MM.1S (cell line): Measurements from ENCODE around the gene TTC33.

ENCODE experiments used
- EZH2 ChIP-seq: fragments of 300-600 bp; sonication (generic); optimal IDR thresholded peaks from 2 replicates; pipeline ENCODE3; 2017; ENCODE audit warnings: low read depth, mild to moderate bottlenecking, antibody characterized with exemption, low read length, mixed read lengths
- EZH2phosphoT487 ChIP-seq: fragments of 300-600 bp; sonication (generic); IDR thresholded peaks from 2 replicates; pipeline ENCODE4 v1.6.1; 2018; ENCODE audit warnings: antibody characterized with exemption, low read length
- TF ChIP-seq, protein P1 (sequence below): fragments of 300-600 bp; sonication (generic); IDR thresholded peaks from 2 replicates; pipeline ENCODE4 v1.5.1; 2016; ENCODE audit warnings: antibody characterized with exemption, low read length, mixed read lengths

- TF ChIP-seq, protein P1, sequence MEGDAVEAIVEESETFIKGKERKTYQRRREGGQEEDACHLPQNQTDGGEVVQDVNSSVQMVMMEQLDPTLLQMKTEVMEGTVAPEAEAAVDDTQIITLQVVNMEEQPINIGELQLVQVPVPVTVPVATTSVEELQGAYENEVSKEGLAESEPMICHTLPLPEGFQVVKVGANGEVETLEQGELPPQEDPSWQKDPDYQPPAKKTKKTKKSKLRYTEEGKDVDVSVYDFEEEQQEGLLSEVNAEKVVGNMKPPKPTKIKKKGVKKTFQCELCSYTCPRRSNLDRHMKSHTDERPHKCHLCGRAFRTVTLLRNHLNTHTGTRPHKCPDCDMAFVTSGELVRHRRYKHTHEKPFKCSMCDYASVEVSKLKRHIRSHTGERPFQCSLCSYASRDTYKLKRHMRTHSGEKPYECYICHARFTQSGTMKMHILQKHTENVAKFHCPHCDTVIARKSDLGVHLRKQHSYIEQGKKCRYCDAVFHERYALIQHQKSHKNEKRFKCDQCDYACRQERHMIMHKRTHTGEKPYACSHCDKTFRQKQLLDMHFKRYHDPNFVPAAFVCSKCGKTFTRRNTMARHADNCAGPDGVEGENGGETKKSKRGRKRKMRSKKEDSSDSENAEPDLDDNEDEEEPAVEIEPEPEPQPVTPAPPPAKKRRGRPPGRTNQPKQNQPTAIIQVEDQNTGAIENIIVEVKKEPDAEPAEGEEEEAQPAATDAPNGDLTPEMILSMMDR = no peak
- TF ChIP-seq EZH2 (no peak), EZH2phosphoT487 (no peak)
Observed at GRCh38 chr5:40796487-40796889, 40.7 kb upstream of the TTC33 start.
